Measurements from ENCODE around the gene TLR4. TPM values are rescaled to one million over a fixed set of nuclear protein-coding genes. Genes with fewer than 3 reads are reported as not detected.

The TLR4 gene
- total RNA-seq, 1 experiment from 2014 or later: not detected

- no peaks in the 10 kb centered on the region for H3K36me3 ChIP-seq (ENCODE audit: insufficient read depth, low read length, poor library complexity, severe bottlenecking)
- peaks cover 29% of the 10 kb centered on the region for H3K27me3 ChIP-seq (replicated peaks; ENCODE audit: insufficient read depth, low read depth, low read length, poor library complexity)
- no peak overlapping the region for H3K4me3 ChIP-seq (ENCODE audit: low read depth, low read length, poor library complexity, severe bottlenecking)
- no TSS peak for BruUV-seq (replicated peaks)
- no peak overlapping the region for H3K27ac ChIP-seq (ENCODE audit: low read depth, low read length, poor library complexity, severe bottlenecking)
- intact Hi-C loops (cut with micrococcal nuclease; ENCODE audit: unreplicated experiment): no loop called here
- CTCF ChIA-PET: no interaction called here
- no peaks in the 10 kb centered on the region for H3K4me1 ChIP-seq (ENCODE audit: insufficient read depth, low read length, poor library complexity, severe bottlenecking)
- POLR2A ChIA-PET (ENCODE audit: low non-redundant PET): no interaction called here
- TF ChIP-seq EZH2 (IDR thresholded peaks at IDR 0.05; ENCODE audit: borderline replicate concordance, low read depth, low read length, poor library complexity, severe bottlenecking) (no peak), CTCF (conservative IDR thresholded peaks at IDR 0.05; ENCODE audit: low read depth, low read length) (no peak)
- no peaks in the 10 kb centered on the region for H3K9me3 ChIP-seq (ENCODE audit: low read depth, low read length, poor library complexity, severe bottlenecking)
- DNase-seq (ENCODE audit: low spot score): no peak
These were observed 21.3 kb downstream of the TLR4 start for GRCh38 chr9:117725426-117725887.

GRCh38 chr9:117729375-117729774 lies 25.2 kb downstream of the TLR4 start:
- no peaks in the 10 kb centered on the region for H3K4me1 ChIP-seq (ENCODE audit: insufficient read depth, low read length, poor library complexity, severe bottlenecking)
- TF ChIP-seq CTCF (conservative IDR thresholded peaks at IDR 0.05; ENCODE audit: low read depth, low read length) (no peak), EZH2 (IDR thresholded peaks at IDR 0.05; ENCODE audit: borderline replicate concordance, low read depth, low read length, poor library complexity, severe bottlenecking) (no peak)
- no peak for DNase-seq (ENCODE audit: low spot score)
- H3K27me3 ChIP-seq (replicated peaks; ENCODE audit: insufficient read depth, low read depth, low read length, poor library complexity): peaks cover 31% of the 10 kb centered on the region
- H3K36me3 ChIP-seq (ENCODE audit: insufficient read depth, low read length, poor library complexity, severe bottlenecking): no peaks in the 10 kb centered on the region
- ChIA-PET POLR2A (ENCODE audit: low non-redundant PET) (no interaction called here), CTCF (no interaction called here)
- intact Hi-C loops (cut with micrococcal nuclease; ENCODE audit: unreplicated experiment): no loop called here
- H3K27ac ChIP-seq (ENCODE audit: low read depth, low read length, poor library complexity, severe bottlenecking): no peak overlapping the region
- H3K4me3 ChIP-seq (ENCODE audit: low read depth, low read length, poor library complexity, severe bottlenecking): no peak overlapping the region
- H3K9me3 ChIP-seq (ENCODE audit: low read depth, low read length, poor library complexity, severe bottlenecking): no peaks in the 10 kb centered on the region
- BruUV-seq (replicated peaks): no TSS peak

- H3K4me3 ChIP-seq (ENCODE audit: low read depth, low read length, poor library complexity, severe bottlenecking): no peak overlapping the region
- no TSS peak for BruUV-seq (replicated peaks)
- ChIA-PET POLR2A (ENCODE audit: low non-redundant PET) (no interaction called here), CTCF (no interaction called here)
- no peak for DNase-seq (ENCODE audit: low spot score)
- no peaks in the 10 kb centered on the region for H3K36me3 ChIP-seq (ENCODE audit: insufficient read depth, low read length, poor library complexity, severe bottlenecking)
- no peaks in the 10 kb centered on the region for H3K9me3 ChIP-seq (ENCODE audit: low read depth, low read length, poor library complexity, severe bottlenecking)
- intact Hi-C loops (cut with micrococcal nuclease; ENCODE audit: unreplicated experiment): no loop called here
- H3K27ac ChIP-seq (ENCODE audit: low read depth, low read length, poor library complexity, severe bottlenecking): no peak overlapping the region
- H3K27me3 ChIP-seq (replicated peaks; ENCODE audit: insufficient read depth, low read depth, low read length, poor library complexity): peaks cover 53% of the 10 kb centered on the region
- no peak for TF ChIP-seq CTCF (conservative IDR thresholded peaks at IDR 0.05; ENCODE audit: low read depth, low read length)
- TF ChIP-seq EZH2 (IDR thresholded peaks at IDR 0.05; ENCODE audit: borderline replicate concordance, low read depth, low read length, poor library complexity, severe bottlenecking): no peak
- no peaks in the 10 kb centered on the region for H3K4me1 ChIP-seq (ENCODE audit: insufficient read depth, low read length, poor library complexity, severe bottlenecking)
These were observed 28.3 kb downstream of the TLR4 start for GRCh38 chr9:117732494-117732893.

Data from A673 (cell line).